ENCODE measurements around the gene GPR137.

The GPR137 gene

GRCh38 chr11:64266339-64266738, 19.3 kb upstream of the GPR137 start:
- H3K36me3 ChIP-seq (ENCODE audit: control insufficient read depth, insufficient read depth, low read length): peaks cover 60% of the 10 kb centered on the region
- H3K9ac ChIP-seq (ENCODE audit: low read depth, low read length): no peak overlapping the region
- H3K27ac ChIP-seq (ENCODE audit: low read depth, low read length): no peak overlapping the region

GRCh38 chr11:64267207-64267945, 18.3 kb upstream of the GPR137 start:
- Histone ChIP-seq H3K4me3 (ENCODE audit: low read depth, low read length) (no peak overlapping the region), H3K4me1 (ENCODE audit: control insufficient read depth, insufficient read depth, low read length) (peaks cover 12% of the 10 kb centered on the region), H3K9ac (ENCODE audit: low read depth, low read length) (no peak overlapping the region), H3K27ac (ENCODE audit: low read depth, low read length) (no peak overlapping the region), H3K27me3 (ENCODE audit: control insufficient read depth, insufficient read depth, low read length) (no peaks in the 10 kb centered on the region), H3K9me3 (ENCODE audit: control insufficient read depth, insufficient read depth, low read length) (no peaks in the 10 kb centered on the region), H3K36me3 (ENCODE audit: control insufficient read depth, insufficient read depth, low read length) (peaks cover 50% of the 10 kb centered on the region)

More at GRCh38 chr11:64266339-64266738, 19.3 kb upstream of the GPR137 start:
- H3K4me1 ChIP-seq (ENCODE audit: control insufficient read depth, insufficient read depth, low read length): peaks cover 8% of the 10 kb centered on the region
- no peaks in the 10 kb centered on the region for H3K9me3 ChIP-seq (ENCODE audit: control insufficient read depth, insufficient read depth, low read length)
- no peaks in the 10 kb centered on the region for H3K27me3 ChIP-seq (ENCODE audit: control insufficient read depth, insufficient read depth, low read length)
- H3K4me3 ChIP-seq (ENCODE audit: low read depth, low read length): no peak overlapping the region

- Histone ChIP-seq H3K4me1 (ENCODE audit: control insufficient read depth, insufficient read depth, low read length) (peaks cover 12% of the 10 kb centered on the region), H3K4me3 (ENCODE audit: low read depth, low read length) (peak overlapping the region; percentile 94)
Measured at GRCh38 chr11:64268025-64268892, 17.4 kb upstream of the GPR137 start.

DNA sequence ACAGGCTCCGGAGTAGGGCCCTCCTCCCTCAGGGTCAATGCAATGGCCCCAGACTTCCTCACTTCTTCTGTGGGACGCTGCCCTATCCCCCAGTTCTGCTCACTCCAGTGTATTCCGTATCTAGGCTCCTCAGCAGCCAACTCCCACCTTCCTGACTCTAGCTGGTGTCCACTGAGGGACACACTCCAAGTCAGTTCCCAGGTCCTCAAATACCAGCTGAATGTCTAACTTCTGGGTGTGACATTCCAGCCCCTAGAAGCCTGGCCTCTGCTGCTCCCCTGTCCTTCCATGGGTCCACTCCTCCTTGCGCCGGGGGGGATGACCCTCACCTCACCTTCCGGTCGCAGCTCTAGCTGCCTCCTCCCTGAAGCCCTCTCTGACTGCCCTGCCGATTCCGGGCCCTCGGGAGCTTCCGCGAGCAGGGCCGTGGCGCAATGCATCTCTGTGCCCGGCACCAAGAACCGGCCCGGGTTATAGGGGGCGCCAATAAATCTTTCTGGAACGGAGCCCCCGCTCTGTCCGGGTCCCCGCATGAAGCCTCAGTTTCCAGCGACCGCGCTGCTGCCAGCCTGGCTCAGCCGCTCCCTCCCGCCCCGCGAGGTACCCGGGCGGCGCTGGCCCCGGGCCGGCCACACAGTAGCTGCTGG, 16.6 kb upstream of the GPR137 start:
- peak overlapping the region; percentile 96 for H3K27ac ChIP-seq (ENCODE audit: low read depth, low read length)
- H3K36me3 ChIP-seq (ENCODE audit: control insufficient read depth, insufficient read depth, low read length): peaks cover 33% of the 10 kb centered on the region
- peaks cover 12% of the 10 kb centered on the region for H3K4me1 ChIP-seq (ENCODE audit: control insufficient read depth, insufficient read depth, low read length)
- no peaks in the 10 kb centered on the region for H3K27me3 ChIP-seq (ENCODE audit: control insufficient read depth, insufficient read depth, low read length)
- peak overlapping the region; percentile 50 for H3K9ac ChIP-seq (ENCODE audit: low read depth, low read length)
- no peaks in the 10 kb centered on the region for H3K9me3 ChIP-seq (ENCODE audit: control insufficient read depth, insufficient read depth, low read length)
- H3K4me3 ChIP-seq (ENCODE audit: low read depth, low read length): peak overlapping the region; percentile 94

More at GRCh38 chr11:64268025-64268892, 17.4 kb upstream of the GPR137 start:
- Histone ChIP-seq H3K9me3 (ENCODE audit: control insufficient read depth, insufficient read depth, low read length) (no peaks in the 10 kb centered on the region), H3K27me3 (ENCODE audit: control insufficient read depth, insufficient read depth, low read length) (no peaks in the 10 kb centered on the region), H3K27ac (ENCODE audit: low read depth, low read length) (peak overlapping the region; percentile 96), H3K9ac (ENCODE audit: low read depth, low read length) (peak overlapping the region; percentile 50; the same call in 1 of the 2 replicates), H3K36me3 (ENCODE audit: control insufficient read depth, insufficient read depth, low read length) (peaks cover 41% of the 10 kb centered on the region)

DNA sequence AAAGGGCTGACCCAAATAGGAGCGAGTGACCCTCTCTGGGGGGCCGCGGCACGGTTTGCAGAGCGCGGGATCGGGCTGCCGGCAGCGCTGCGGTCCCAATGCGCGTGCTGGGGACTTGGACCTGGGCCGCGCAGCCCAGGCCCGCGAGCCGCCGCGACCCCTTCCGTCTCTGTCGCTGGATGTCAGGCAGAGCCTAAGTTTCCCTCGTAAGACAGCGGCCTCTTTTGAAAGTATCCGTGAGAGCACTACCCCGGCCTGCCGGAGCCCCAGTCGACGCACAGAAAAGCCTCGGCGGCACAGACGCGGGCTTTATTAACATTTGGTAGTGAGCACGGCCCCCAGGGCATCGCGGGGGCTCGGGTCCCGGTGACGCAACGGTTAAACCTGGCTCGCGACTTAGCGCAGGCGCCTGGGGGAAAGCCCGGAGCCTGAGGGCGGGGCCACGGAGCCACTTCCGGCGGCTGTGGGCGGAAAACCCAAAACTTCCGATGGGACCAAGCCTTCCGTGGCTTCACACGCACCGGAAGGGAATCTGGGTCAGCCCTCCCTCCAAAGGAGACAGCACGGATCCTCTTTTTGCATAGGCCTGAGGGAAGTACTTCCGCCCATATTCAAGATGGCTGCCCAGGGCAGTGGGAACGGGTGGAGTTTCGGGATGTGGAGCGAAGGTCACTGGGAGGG, 16.0 kb upstream of the GPR137 start:
- Histone ChIP-seq H3K27ac (ENCODE audit: low read depth, low read length) (peak overlapping the region; percentile 96), H3K4me1 (ENCODE audit: control insufficient read depth, insufficient read depth, low read length) (peaks cover 12% of the 10 kb centered on the region)

DNA sequence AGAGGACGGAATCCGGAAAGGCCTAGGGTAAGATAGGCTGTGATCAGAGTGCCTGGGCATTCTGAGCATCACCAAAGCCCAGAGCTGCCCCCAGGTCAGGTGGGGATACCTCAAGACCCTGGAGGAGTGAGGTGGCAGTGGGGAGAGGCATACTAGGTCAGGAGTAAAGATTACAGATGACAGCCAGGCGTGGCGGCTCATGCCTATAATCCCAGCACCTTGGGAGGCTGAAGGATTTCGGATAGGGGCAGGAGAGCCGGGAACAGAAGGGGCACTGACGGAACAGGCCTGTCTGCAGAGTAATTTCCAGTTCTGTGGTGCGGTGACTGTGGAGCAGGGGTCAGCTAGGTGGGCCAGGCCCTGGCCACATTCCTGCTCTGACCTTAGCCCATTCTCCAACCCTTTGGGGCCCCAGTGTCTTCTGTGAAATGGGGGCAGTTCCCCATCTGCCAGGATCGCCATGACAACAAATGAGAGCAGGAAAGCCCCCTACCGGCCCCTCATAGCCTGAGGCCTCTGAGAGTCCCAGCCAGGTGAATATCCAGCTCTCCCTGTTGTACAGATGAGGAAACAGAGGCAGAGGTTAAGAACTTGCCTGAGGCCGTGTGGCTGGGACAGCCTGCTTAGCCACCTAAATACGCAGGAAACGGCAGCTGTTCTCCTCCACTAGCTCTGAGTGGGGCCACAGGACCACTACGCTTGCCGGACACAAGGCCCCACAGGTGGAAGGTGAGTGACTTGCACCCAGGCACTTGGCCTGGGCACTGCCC, 10.4 kb upstream of the GPR137 start:
- H3K4me1 ChIP-seq (ENCODE audit: control insufficient read depth, insufficient read depth, low read length): peaks cover 4% of the 10 kb centered on the region
- H3K27ac ChIP-seq (ENCODE audit: low read depth, low read length): no peak overlapping the region
- H3K9me3 ChIP-seq (ENCODE audit: control insufficient read depth, insufficient read depth, low read length): no peaks in the 10 kb centered on the region
- no peaks in the 10 kb centered on the region for H3K27me3 ChIP-seq (ENCODE audit: control insufficient read depth, insufficient read depth, low read length)
- no peak overlapping the region for H3K4me3 ChIP-seq (ENCODE audit: low read depth, low read length)
- H3K9ac ChIP-seq (ENCODE audit: low read depth, low read length): no peak overlapping the region
- peaks cover 12% of the 10 kb centered on the region for H3K36me3 ChIP-seq (ENCODE audit: control insufficient read depth, insufficient read depth, low read length)

More for the DNA sequence above, 16.0 kb upstream of the GPR137 start:
- peaks cover 27% of the 10 kb centered on the region for H3K36me3 ChIP-seq (ENCODE audit: control insufficient read depth, insufficient read depth, low read length)
- peak overlapping the region; percentile 83 for H3K9ac ChIP-seq (ENCODE audit: low read depth, low read length)
- peak overlapping the region; percentile 94 for H3K4me3 ChIP-seq (ENCODE audit: low read depth, low read length)
- no peaks in the 10 kb centered on the region for H3K27me3 ChIP-seq (ENCODE audit: control insufficient read depth, insufficient read depth, low read length)
- H3K9me3 ChIP-seq (ENCODE audit: control insufficient read depth, insufficient read depth, low read length): no peaks in the 10 kb centered on the region

DNA sequence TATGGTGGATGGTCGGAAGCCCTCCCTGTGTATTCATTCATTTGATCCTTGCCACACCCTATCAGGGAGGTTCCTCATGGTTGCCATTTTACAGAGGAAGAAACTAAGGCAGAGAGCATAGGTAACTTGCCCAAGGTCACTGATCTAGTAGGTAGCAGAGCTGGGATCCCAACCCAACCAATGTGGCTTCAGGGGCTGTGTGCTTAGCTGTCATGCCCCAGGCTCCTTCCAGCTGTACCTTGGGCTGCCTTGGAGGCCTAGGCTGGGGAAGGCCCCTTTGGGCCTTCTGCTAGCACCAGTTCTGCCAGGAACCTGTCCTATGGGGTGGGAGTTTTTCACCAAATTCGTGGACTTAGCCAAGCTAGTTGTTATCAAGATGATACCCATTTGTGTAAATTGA, 9.8 kb upstream of the GPR137 start:
- peaks cover 4% of the 10 kb centered on the region for H3K4me1 ChIP-seq (ENCODE audit: control insufficient read depth, insufficient read depth, low read length)
- H3K9ac ChIP-seq (ENCODE audit: low read depth, low read length): no peak overlapping the region
- H3K9me3 ChIP-seq (ENCODE audit: control insufficient read depth, insufficient read depth, low read length): no peaks in the 10 kb centered on the region
- H3K27ac ChIP-seq (ENCODE audit: low read depth, low read length): no peak overlapping the region
- peaks cover 12% of the 10 kb centered on the region for H3K36me3 ChIP-seq (ENCODE audit: control insufficient read depth, insufficient read depth, low read length)
- no peaks in the 10 kb centered on the region for H3K27me3 ChIP-seq (ENCODE audit: control insufficient read depth, insufficient read depth, low read length)
- H3K4me3 ChIP-seq (ENCODE audit: low read depth, low read length): no peak overlapping the region

DNA sequence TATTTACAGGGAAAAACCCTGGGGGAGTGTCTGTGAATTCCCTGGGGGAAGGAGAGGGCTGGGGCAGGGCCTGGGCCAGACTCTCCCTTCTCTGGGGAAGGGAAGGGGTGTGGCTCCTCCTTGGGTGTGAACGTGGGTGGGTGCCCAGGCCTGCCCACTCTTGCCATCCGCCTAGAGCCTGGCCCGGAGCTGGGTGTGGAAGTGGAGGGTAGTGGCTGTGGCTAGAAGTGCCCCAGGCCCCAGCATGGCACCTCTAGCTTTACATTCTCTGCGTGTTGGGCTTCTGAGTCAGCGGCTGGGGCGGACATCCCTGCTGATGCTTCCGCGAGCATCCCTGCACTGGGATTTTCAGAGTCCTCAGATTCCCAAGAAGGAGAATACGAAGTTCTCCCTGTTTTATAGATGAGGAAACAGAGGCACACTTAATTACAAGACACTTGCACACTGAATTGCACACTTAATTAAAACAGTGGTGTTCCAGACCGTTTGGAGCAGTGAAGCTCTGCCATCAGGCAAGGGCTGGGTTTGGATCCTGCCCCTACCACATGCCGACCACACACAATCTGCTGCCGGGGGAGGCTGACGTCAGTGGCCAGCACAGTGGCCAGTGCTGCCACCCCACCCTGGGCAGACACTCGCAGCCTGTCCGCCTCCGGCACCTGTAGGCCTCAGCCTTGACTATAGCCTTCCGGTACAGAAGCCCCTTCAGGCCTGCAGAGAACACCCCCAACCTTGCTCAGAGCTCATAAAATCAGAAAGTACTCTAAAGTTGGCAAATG, 8.8 kb upstream of the GPR137 start:
- Histone ChIP-seq H3K4me3 (ENCODE audit: low read depth, low read length) (no peak overlapping the region), H3K9ac (ENCODE audit: low read depth, low read length) (no peak overlapping the region), H3K27ac (ENCODE audit: low read depth, low read length) (no peak overlapping the region), H3K36me3 (ENCODE audit: control insufficient read depth, insufficient read depth, low read length) (peaks cover 12% of the 10 kb centered on the region), H3K9me3 (ENCODE audit: control insufficient read depth, insufficient read depth, low read length) (no peaks in the 10 kb centered on the region), H3K27me3 (ENCODE audit: control insufficient read depth, insufficient read depth, low read length) (no peaks in the 10 kb centered on the region), H3K4me1 (ENCODE audit: control insufficient read depth, insufficient read depth, low read length) (peaks cover 1% of the 10 kb centered on the region)

GRCh38 chr11:64278576-64279190, 7.0 kb upstream of the GPR137 start:
- H3K36me3 ChIP-seq (ENCODE audit: control insufficient read depth, insufficient read depth, low read length): peaks cover 12% of the 10 kb centered on the region
- no peak overlapping the region for H3K27ac ChIP-seq (ENCODE audit: low read depth, low read length)
- no peaks in the 10 kb centered on the region for H3K9me3 ChIP-seq (ENCODE audit: control insufficient read depth, insufficient read depth, low read length)
- no peaks in the 10 kb centered on the region for H3K4me1 ChIP-seq (ENCODE audit: control insufficient read depth, insufficient read depth, low read length)
- H3K4me3 ChIP-seq (ENCODE audit: low read depth, low read length): no peak overlapping the region
- no peaks in the 10 kb centered on the region for H3K27me3 ChIP-seq (ENCODE audit: control insufficient read depth, insufficient read depth, low read length)
- no peak overlapping the region for H3K9ac ChIP-seq (ENCODE audit: low read depth, low read length)
